HCT116 (cell line): ENCODE measurements around the gene TTLL7. TPM values are rescaled to one million over a fixed set of nuclear protein-coding genes. Genes with fewer than 3 reads are reported as not detected.

Experiments used
- ATAC-seq: fragments of 200-7000 bp; cut with Tn5 transposase; 2 replicates; pipeline ENCODE4 v1.9.1; 2020; ENCODE audit warnings: mild to moderate bottlenecking, moderate library complexity
- BruUV-seq: library from RNA; stranded (reverse); fragments of 400-500 nt; replicated peaks from 2 replicates; lab custom pipeline; 2021; lab: Mats Ljungman, UMichigan
- CTCF ChIA-PET: fragments of 300-600 bp; sonication (Branson Sonifier 250); formaldehyde crosslinking; loops from one replicate; lab custom pipeline; 2021; ENCODE audit warnings: antibody characterized with exemption; lab: Charles Lee
- POLR2A ChIA-PET: fragments of 300-600, 350-600 bp; sonication (Branson Sonifier 250); formaldehyde crosslinking; loops from one replicate; lab custom pipeline; 2021; ENCODE audit warnings: antibody characterized with exemption; lab: Charles Lee
- RAD21 ChIA-PET, 2 experiments: fragments of 300-600 bp; sonication (Branson Sonifier 250); formaldehyde crosslinking; loops; one replicate each; lab custom pipeline; 2023; ENCODE audit warnings: low total read pairs in 2 of 2; ENCODE audit not compliant: uncharacterized antibody in 2 of 2, unreplicated experiment in 2 of 2, low non-redundant PET in 1 of 2; lab: Charles Lee
- DNase-seq: peaks from one replicate; pipeline ENCODE4 v3.0.0-alpha.2; 2010; ENCODE audit warnings: low read depth, low spot score
- H2AFZ ChIP-seq: fragments of 200-600 bp; shearing (Covaris generic), sonication (generic); 2 replicates; pipeline ENCODE4 v1.6.1; 2017; ENCODE audit warnings: low read depth, mixed run types, mixed read lengths, antibody characterized with exemption, low read length; ENCODE audit not compliant: poor library complexity, severe bottlenecking
- H3K27ac ChIP-seq: 2 replicates; pipeline ENCODE4 v1.5.1; 2012; ENCODE audit warnings: low read depth, low read length
- H3K27me3 ChIP-seq: fragments of 200-600 bp; sonication (generic); 2 replicates; pipeline ENCODE4 v1.6.1; 2016; ENCODE audit warnings: mixed run types, low read length, mixed read lengths; ENCODE audit not compliant: insufficient read depth
- H3K36me3 ChIP-seq, 2 experiments: fragments of 200-500 bp in 1 of 2; fragments of 200-600 bp in 1 of 2; sonication (Bioruptor generic) in 1 of 2; sonication (generic) in 1 of 2; 2 replicates each; pipeline versions ENCODE4 v1.5.1 to v1.6.1; 2014 to 2016; ENCODE audit warnings: low read length in 2 of 2, inconsistent platforms in 1 of 2, mixed read lengths in 1 of 2, mixed run types in 1 of 2; ENCODE audit not compliant: insufficient read depth in 2 of 2, control insufficient read depth in 1 of 2
- H3K4me1 ChIP-seq, 2 experiments: fragments of 200-600 bp in 1 of 2; sonication (generic) in 1 of 2; 2 replicates each; pipeline versions ENCODE4 v1.5.1 to v1.6.1; 2012 to 2017; ENCODE audit warnings: low read length in 2 of 2, inconsistent platforms in 1 of 2, mild to moderate bottlenecking in 1 of 2, mixed read lengths in 1 of 2, mixed run types in 1 of 2, moderate library complexity in 1 of 2; ENCODE audit not compliant: insufficient read depth in 2 of 2, control insufficient read depth in 1 of 2
- H3K4me2 ChIP-seq: fragments of 200-600 bp; sonication (generic); 2 replicates; pipeline ENCODE4 v1.6.1; 2017; ENCODE audit warnings: mixed run types, low read length, mixed read lengths
- H3K4me3 ChIP-seq, 2 experiments: fragments of 200-600 bp in 1 of 2; sonication (generic) in 1 of 2; replicated peaks in 1 of 2; 2 replicates each; pipeline ENCODE4 v1.5.1; 2011 to 2016; ENCODE audit warnings: low read length in 2 of 2, control low read depth in 1 of 2, low read depth in 1 of 2, mild to moderate bottlenecking in 1 of 2, mixed read lengths in 1 of 2, mixed run types in 1 of 2
- H3K79me2 ChIP-seq: fragments of 200-600 bp; sonication (generic); 2 replicates; pipeline ENCODE4 v1.6.1; 2017; ENCODE audit warnings: mild to moderate bottlenecking, mixed run types, low read length, moderate library complexity, mixed read lengths; ENCODE audit not compliant: insufficient read depth
- H3K9ac ChIP-seq: fragments of 200-600 bp; sonication (generic); 2 replicates; pipeline ENCODE4 v1.6.1; 2016; ENCODE audit warnings: low read length, mixed read lengths
- H3K9me2 ChIP-seq: fragments of 200-600 bp; sonication (generic), shearing (Covaris generic); 2 replicates; pipeline ENCODE4 v1.6.1; 2017; ENCODE audit warnings: mixed run types, mild to moderate bottlenecking, moderate library complexity; ENCODE audit not compliant: insufficient read depth
- H3K9me3 ChIP-seq, 2 experiments: fragments of 200-500 bp in 1 of 2; fragments of 200-600 bp in 1 of 2; sonication (Bioruptor generic) in 1 of 2; sonication (generic) in 1 of 2; 2 replicates each; pipeline ENCODE4 v1.6.1; 2014 to 2017; ENCODE audit warnings: low read length in 2 of 2, mixed read lengths in 2 of 2, inconsistent platforms in 1 of 2, low read depth in 1 of 2, mild to moderate bottlenecking in 1 of 2, mixed run types in 1 of 2, moderate library complexity in 1 of 2; ENCODE audit not compliant: control insufficient read depth in 1 of 2, insufficient read depth in 1 of 2
- H4K20me1 ChIP-seq: fragments of 200-600 bp; sonication (generic), shearing (Covaris generic); 2 replicates; pipeline ENCODE4 v1.6.1; 2017; ENCODE audit warnings: mixed run types, mild to moderate bottlenecking, moderate library complexity; ENCODE audit not compliant: insufficient read depth
- ATF3 ChIP-seq: IDR thresholded peaks from 2 replicates; pipeline ENCODE4 v1.6.1; 2012
- CTCF ChIP-seq, 3 experiments: fragments of 200-600 bp in 1 of 3; sonication (generic) in 1 of 3; IDR thresholded peaks in 2 of 3; conservative IDR thresholded peaks in 1 of 3; 2 replicates each; pipeline ENCODE4 v1.5.1; 2012 to 2017; ENCODE audit warnings: low read depth in 2 of 3, low read length in 2 of 3, antibody characterized with exemption in 1 of 3, borderline replicate concordance in 1 of 3, control low read depth in 1 of 3, mild to moderate bottlenecking in 1 of 3, mixed read lengths in 1 of 3, mixed run types in 1 of 3, moderate library complexity in 1 of 3; ENCODE audit not compliant: insufficient read depth in 1 of 3
- EGR1 ChIP-seq: IDR thresholded peaks from 2 replicates; pipeline ENCODE4 v1.6.1; 2012; ENCODE audit warnings: low read depth
- ELF1 ChIP-seq: IDR thresholded peaks from 2 replicates; pipeline ENCODE4 v1.6.1; 2012; ENCODE audit warnings: low read depth, borderline replicate concordance
- EZH2 ChIP-seq: fragments of 200-600 bp; sonication (generic); IDR thresholded peaks from 2 replicates; pipeline ENCODE4 v1.6.1; 2017; ENCODE audit warnings: antibody characterized with exemption, mixed run types
- EZH2phosphoT487 ChIP-seq: fragments of 200-600 bp; IDR thresholded peaks from 2 replicates; pipeline ENCODE4 v1.6.1; 2018; ENCODE audit warnings: antibody characterized with exemption, borderline replicate concordance
- FOSL1 ChIP-seq: IDR thresholded peaks from 2 replicates; pipeline ENCODE4 v1.6.1; 2012; ENCODE audit warnings: low read depth
- JUND ChIP-seq: IDR thresholded peaks from 2 replicates; pipeline ENCODE4 v1.6.1; 2012
- SIN3A ChIP-seq: IDR thresholded peaks from 2 replicates; pipeline ENCODE4 v1.6.1; 2012; ENCODE audit warnings: low read depth
- SP1 ChIP-seq: IDR thresholded peaks from 2 replicates; pipeline ENCODE4 v1.6.1; 2012; ENCODE audit warnings: low read depth
- ZNF274 ChIP-seq: fragments of 200-500 bp; sonication (Bioruptor generic); IDR thresholded peaks from 2 replicates; pipeline ENCODE4 v1.6.1; 2014; ENCODE audit warnings: mild to moderate bottlenecking, low read depth, low read length, inconsistent platforms
- intact Hi-C: fragments of 100-400 bp; cut with micrococcal nuclease; formaldehyde crosslinking; loops from 2 replicates; pipeline ENCODE4 v1.10.0; 2022
- total RNA-seq: library from RNA; stranded (reverse); gene quantifications from one replicate; pipeline ENCODE4 v1.2.1, GENCODE V29; 2021; ENCODE audit not compliant: unreplicated experiment
- TF ChIP-seq, protein P1 (sequence below): IDR thresholded peaks from 2 replicates; pipeline ENCODE4 v1.6.1; 2012
- TF ChIP-seq, protein P2 (sequence below): IDR thresholded peaks from 2 replicates; pipeline ENCODE4 v1.6.1; 2012; ENCODE audit warnings: low read depth

The TTLL7 gene
- total RNA-seq, 1 experiment from 2014 or later = 21.2 TPM

- POLR2A ChIA-PET = interaction anchor here (1.0 to 1.4 kb wide), 4 partner anchors 14 to 103 kb away, joined by 3 to 6 read pairs (median 4); no protein-coding TSS in a partner anchor
- Histone ChIP-seq H4K20me1 (no peaks in the 10 kb centered on the region), H3K79me2 (no peaks in the 10 kb centered on the region), H3K4me1 (peaks cover 6 to 17% of the 10 kb centered on the region in 2 experiments; a peak in 3 of 4 replicates)
- peak; percentile 80 for DNase-seq
- no TSS peak for BruUV-seq
- intact Hi-C loops = loop anchor here (5.0 kb wide), 1 partner anchor 118 kb away; no protein-coding TSS in a partner anchor
- peak; percentile 94 for ATAC-seq
- TF ChIP-seq, protein P1, sequence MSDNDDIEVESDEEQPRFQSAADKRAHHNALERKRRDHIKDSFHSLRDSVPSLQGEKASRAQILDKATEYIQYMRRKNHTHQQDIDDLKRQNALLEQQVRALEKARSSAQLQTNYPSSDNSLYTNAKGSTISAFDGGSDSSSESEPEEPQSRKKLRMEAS = peak; percentile 68
- TF ChIP-seq ELF1 (no peak), EGR1 (peak; percentile 33), EZH2phosphoT487 (no peak), JUND (0 out of 2 replicates have a peak, but pooled peaks have one; percentile 25), SIN3A (0 out of 2 replicates have a peak, but pooled peaks have one; percentile 48)
- TF ChIP-seq, all 23 proteins: peak for 4
- H3K9me3 ChIP-seq = no peaks in the 10 kb centered on the region
- H2AFZ ChIP-seq = peak overlapping the region; percentile 97
- peak overlapping the region; percentile 71 for H3K9ac ChIP-seq
- ChIA-PET CTCF (no interaction called here), RAD21 (no interaction called here)
- no peaks in the 10 kb centered on the region for H3K27me3 ChIP-seq
- peak overlapping the region; percentile 92 for H3K4me2 ChIP-seq
- H3K27ac ChIP-seq = peak overlapping the region; percentile 76
- no peaks in the 10 kb centered on the region for H3K36me3 ChIP-seq
- no peaks in the 10 kb centered on the region for H3K9me2 ChIP-seq
- peak overlapping the region; percentile 69 to 73 for H3K4me3 ChIP-seq
Measured at GRCh38 chr1:83999316-83999819, 436 bp upstream of the TTLL7 start.

DNA sequence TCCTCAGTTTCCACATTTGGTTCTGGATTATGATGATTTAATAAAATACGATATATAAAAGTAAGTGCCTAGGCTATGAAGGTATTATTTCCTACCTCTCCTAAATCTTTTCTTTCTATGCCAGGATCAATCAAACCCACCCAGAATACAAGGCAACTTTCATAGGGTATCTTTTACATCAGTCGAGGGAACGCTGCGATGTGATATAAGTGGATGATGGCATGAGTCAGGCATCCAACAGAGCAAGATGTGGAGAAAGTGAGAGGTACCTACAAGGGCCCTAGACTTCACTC lies 781 bp downstream of the TTLL7 start:
- H3K9ac ChIP-seq = peak overlapping the region; percentile 71; the same call in 1 of the 2 replicates
- no peaks in the 10 kb centered on the region; the same call in 1 of the 2 replicates for H3K9me2 ChIP-seq
- DNase-seq (no peak), ATAC-seq (no peak)
- BruUV-seq = TSS peak; percentile 47
- no peaks in the 10 kb centered on the region for H4K20me1 ChIP-seq
- ChIA-PET CTCF (no interaction called here), POLR2A (no interaction called here), RAD21 (no interaction called here)
- H2AFZ ChIP-seq = no peak overlapping the region
- intact Hi-C loops = loop anchor here (5.0 kb wide), 1 partner anchor 119 kb away; no protein-coding TSS in a partner anchor
- H3K4me1 ChIP-seq = peaks cover 6 to 17% of the 10 kb centered on the region in 2 experiments; a peak in 3 of 4 replicates
- H3K4me3 ChIP-seq = peak overlapping the region; percentile 69 to 73
- H3K4me2 ChIP-seq = peak overlapping the region; percentile 92
- 0 out of 2 replicates have a peak, but pooled peaks cover 6% of the 10 kb centered on the region for H3K79me2 ChIP-seq
- H3K27ac ChIP-seq = no peak overlapping the region
- no peaks in the 10 kb centered on the region for H3K9me3 ChIP-seq
- no peaks in the 10 kb centered on the region for H3K36me3 ChIP-seq
- H3K27me3 ChIP-seq = no peaks in the 10 kb centered on the region
- TF ChIP-seq, protein P1 = no peak
- TF ChIP-seq EZH2phosphoT487 (no peak), EZH2 (no peak), ATF3 (no peak), ELF1 (no peak), FOSL1 (no peak), SP1 (no peak), ZNF274 (no peak), CTCF (IDR thresholded peaks at IDR 0.05 in 2 of 3, conservative IDR thresholded peaks at IDR 0.05 in 1 of 3; ENCODE audit: borderline replicate concordance in 1 of 3, insufficient read depth in 1 of 3, low read depth in 2 of 3, low read length in 2 of 3) (no peak)
- TF ChIP-seq, protein P2, sequence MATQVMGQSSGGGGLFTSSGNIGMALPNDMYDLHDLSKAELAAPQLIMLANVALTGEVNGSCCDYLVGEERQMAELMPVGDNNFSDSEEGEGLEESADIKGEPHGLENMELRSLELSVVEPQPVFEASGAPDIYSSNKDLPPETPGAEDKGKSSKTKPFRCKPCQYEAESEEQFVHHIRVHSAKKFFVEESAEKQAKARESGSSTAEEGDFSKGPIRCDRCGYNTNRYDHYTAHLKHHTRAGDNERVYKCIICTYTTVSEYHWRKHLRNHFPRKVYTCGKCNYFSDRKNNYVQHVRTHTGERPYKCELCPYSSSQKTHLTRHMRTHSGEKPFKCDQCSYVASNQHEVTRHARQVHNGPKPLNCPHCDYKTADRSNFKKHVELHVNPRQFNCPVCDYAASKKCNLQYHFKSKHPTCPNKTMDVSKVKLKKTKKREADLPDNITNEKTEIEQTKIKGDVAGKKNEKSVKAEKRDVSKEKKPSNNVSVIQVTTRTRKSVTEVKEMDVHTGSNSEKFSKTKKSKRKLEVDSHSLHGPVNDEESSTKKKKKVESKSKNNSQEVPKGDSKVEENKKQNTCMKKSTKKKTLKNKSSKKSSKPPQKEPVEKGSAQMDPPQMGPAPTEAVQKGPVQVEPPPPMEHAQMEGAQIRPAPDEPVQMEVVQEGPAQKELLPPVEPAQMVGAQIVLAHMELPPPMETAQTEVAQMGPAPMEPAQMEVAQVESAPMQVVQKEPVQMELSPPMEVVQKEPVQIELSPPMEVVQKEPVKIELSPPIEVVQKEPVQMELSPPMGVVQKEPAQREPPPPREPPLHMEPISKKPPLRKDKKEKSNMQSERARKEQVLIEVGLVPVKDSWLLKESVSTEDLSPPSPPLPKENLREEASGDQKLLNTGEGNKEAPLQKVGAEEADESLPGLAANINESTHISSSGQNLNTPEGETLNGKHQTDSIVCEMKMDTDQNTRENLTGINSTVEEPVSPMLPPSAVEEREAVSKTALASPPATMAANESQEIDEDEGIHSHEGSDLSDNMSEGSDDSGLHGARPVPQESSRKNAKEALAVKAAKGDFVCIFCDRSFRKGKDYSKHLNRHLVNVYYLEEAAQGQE = no peak
